SK-N-MC (cell line): Measurements from ENCODE around the gene CDH15.

Experiments
- EZH2 ChIP-seq: fragments of 200-600 bp; sonication (generic); IDR thresholded peaks from one replicate; pipeline ENCODE4 v1.6.1; 2017; ENCODE audit warnings: antibody characterized with exemption
- FOXP2 ChIP-seq: optimal IDR thresholded peaks from 2 replicates; pipeline ENCODE3; 2011; ENCODE audit warnings: mild to moderate bottlenecking, moderate library complexity; ENCODE audit not compliant: insufficient read depth; ENCODE audit errors: extremely low read length, control extremely low read depth

DNA sequence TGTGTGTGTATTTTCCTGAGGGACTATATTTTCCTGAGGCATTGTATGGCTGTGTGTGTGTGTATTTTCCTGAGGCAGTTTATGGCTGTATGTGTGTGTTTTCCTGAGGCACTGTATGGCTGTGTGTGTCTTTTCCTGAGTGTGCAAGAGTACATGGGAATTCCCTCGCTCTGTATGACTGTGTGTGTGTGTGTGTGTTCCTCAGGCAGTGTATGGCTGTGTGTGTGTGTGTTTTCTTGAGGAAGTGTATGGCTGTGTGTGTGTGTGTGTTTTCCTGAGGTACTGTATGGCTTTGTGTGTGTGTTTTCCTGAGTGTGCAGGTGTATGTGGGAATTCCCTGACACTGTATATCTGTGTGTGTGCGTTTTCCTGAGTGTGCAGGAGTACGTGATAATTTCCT lies 50.1 kb downstream of the CDH15 start:
- TF ChIP-seq EZH2, result no peak
- TF ChIP-seq FOXP2, result no peak
